HG02588 (cell line): Measurements from ENCODE around the gene NOTO.
"Not testable (repeated sequence)": the region's sequence is repeated elsewhere in the genome, so short reads cannot be mapped to it uniquely, and the experiment has no call there.

Experiments
- ATAC-seq: cut with Tn5 transposase; IDR thresholded peaks from one replicate; pipeline ENCODE4 v1.9.1; 2021; ENCODE audit warnings: mild to moderate bottlenecking, moderate library complexity; ENCODE audit not compliant: unreplicated experiment

NOTO gene

DNA sequence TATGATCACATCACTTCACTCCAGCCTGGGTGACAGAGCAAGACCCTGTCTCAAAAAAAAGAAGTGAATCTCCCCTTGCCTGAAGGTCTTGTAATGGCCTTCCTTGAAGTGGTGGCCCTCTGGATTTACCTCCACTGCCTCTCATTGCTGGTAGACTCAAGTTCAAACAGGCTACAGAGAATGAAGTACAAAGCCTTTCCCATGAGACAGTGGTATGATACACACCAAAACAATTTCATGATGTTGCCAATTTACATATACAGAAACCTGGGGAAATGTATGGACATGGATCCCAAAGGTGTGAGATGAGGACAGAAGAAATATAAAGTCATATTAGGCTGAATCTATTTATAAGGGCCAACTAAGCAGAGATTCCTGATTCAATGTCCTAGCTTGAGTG lies 4.8 kb upstream of the NOTO start:
- ATAC-seq = no peak

DNA sequence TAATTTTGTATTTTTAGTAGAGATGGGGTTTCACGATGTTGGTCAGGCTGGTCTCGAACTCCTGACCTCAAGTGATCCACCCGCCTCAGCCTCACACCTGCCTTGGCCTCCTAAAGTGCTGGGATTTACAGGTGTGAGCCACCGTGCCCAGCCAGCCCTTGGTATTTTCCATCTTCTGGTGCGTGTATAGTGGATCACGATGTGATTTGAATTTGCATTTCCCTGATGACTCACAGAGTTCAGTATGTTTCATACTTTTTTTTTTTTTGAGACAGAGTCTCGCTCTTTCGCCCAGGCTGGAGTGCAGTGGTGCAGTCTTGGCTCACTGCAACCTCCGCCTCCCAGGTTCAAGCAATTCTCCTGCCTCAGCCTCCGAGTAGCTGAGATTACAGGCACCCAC lies 2.1 kb upstream of the NOTO start:
- ATAC-seq = not testable (repeated sequence)

DNA sequence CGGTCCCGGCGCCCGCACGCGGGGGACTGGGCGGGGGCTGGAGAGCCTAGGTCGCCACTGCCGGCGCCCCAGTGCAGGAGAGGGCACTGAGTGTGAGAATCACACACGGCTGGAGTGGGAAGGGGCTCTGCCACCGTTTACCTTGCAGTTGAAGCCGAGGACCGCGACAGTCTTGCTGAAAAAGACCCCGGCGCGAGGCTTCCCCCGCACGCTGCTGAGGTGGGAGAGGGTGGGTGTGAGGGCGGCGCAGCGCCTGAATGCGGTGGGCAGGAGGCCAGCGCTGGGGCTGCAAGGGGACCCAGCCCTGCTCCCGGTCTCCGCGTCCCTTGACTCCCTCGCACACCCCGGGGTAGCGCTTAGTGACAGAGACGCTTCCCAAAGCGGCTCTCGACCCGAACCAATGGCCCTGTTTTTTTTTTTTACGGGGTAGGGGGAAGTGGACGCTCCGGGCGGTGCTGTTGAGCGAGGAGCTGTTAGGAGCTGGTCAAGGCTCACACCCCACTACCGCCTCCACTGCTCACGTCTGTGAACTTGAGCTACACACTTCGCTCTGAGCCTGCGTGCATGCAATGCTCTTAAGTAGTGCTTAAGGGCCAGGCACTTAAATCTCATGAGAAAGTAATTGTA lies 794 bp downstream of the NOTO start:
- ATAC-seq = no peak

DNA sequence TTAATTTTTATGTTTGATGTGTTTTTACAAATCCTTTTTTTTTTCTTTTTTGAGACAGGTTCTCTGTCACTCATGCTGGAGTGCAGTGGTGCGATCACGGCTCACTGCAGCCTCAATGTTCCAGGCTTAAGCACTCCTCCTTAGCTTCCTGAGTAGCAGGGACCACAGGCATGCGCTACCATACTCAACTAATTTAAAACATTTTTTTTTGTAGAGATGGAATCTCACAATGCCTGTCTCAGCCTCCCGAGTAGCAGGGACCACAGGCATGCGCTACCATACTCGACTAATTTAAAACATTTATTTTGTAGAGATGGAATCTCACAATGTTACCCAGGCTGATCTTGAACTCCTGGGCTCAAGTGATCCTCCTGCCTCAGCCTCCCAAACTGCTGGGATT lies 3.2 kb downstream of the NOTO start:
- ATAC-seq = no peak

DNA sequence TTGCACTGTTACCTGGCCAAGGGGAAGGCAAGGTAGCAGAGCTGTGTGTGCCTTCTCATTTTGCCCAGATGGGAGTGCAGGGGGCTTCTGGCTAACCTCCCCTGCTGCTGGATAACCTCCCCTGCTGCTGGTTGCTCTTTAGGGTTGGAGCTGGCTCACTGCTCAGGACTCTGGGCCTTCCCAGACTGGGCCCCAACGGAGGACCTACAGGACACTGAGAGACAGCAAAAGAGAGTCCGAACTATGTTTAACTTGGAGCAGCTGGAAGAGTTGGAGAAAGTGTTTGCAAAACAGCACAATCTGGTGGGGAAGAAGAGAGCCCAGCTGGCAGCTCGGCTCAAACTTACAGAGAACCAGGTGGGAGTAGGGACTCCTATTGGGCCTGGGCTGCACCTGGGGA lies 5.9 kb downstream of the NOTO start:
- ATAC-seq = no peak

DNA sequence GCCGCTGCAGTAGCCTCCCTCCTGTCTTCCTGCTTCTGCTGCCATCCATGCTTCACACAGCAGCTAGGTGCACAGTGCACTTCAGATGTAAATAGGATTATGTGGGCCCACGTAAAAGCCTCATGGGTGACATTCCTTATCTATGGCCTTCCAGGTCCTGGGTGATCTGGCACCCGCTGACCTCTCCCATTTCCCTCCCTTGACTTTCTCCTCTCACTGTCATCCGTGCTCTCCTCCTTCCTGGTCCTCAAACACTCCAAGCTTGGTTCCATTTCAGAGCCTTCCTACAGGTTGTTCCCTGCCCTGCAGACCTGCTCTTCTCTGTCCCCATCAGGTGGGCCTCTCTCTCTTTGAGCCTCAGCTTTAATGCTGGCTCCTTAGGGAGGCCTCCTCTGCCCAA lies 7.6 kb downstream of the NOTO start:
- ATAC-seq = no peak

DNA sequence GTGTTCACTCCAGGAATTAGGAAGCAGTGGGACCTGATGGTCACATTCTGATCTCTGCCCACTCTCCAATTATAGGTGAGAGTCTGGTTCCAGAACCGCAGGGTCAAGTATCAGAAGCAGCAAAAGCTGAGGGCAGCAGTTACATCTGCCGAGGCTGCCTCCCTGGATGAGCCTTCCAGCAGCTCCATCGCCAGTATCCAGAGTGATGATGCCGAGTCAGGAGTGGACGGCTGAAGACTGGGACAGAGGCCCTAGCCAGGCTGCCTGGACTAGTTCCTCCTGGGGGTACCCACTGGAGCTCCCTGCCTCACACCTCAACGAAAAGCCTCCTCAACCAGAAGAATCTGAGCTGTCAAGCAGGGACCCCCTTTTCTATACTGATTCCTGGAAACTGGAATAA lies 8.3 kb downstream of the NOTO start:
- no peak for ATAC-seq

DNA sequence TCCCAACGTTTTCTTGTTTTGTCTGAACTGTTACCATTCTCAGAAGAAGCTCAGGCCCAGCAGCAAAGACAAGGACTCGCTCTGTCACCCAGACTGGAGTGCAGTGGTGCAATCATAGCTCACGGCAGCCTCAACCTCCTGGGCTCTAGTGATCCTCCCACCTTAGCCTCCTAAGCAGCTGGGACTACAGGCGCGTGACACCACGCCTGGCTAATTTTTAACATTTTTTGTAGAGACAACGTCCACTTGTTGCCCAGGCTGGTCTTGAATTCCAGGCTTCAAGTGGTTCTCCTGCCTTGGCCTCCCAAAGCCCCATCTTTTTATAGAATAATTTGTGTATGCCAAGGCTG lies 9.7 kb downstream of the NOTO start:
- no peak for ATAC-seq

DNA sequence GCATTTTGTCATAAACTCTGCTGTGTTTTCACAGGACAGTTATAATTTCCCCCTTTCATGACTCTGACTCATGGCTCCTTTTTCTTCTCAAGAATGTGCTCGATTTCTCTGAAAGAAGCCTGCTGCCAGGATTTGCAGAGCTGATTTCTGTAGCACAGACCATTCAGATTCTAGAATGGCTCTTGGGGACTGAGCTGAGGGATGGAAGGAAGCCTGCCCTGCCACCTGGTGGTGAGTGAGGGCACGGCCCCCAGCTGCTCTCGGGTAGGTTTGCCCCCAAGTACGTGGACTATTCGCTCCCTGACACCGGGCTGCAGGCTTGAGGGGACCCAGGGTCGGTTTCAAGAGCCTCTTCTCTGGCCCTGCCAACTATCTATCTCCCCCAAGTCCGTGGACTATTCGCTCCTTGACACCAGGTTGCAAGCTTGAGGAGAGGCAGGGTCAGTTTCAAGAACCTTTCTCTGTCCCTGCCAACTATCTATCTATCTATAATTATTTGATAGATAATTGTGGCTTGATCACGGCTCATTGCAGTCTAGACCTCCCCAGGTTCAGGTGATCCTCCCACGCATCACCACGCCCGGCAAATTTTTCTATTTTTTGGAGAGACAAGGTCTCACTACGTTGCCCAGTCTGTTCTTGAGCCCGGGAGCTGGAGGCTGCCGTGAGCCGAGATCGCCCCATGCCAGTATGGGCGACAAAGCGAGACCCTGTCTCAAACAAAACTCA lies 10.2 kb downstream of the NOTO start:
- ATAC-seq = peak; percentile 57

DNA sequence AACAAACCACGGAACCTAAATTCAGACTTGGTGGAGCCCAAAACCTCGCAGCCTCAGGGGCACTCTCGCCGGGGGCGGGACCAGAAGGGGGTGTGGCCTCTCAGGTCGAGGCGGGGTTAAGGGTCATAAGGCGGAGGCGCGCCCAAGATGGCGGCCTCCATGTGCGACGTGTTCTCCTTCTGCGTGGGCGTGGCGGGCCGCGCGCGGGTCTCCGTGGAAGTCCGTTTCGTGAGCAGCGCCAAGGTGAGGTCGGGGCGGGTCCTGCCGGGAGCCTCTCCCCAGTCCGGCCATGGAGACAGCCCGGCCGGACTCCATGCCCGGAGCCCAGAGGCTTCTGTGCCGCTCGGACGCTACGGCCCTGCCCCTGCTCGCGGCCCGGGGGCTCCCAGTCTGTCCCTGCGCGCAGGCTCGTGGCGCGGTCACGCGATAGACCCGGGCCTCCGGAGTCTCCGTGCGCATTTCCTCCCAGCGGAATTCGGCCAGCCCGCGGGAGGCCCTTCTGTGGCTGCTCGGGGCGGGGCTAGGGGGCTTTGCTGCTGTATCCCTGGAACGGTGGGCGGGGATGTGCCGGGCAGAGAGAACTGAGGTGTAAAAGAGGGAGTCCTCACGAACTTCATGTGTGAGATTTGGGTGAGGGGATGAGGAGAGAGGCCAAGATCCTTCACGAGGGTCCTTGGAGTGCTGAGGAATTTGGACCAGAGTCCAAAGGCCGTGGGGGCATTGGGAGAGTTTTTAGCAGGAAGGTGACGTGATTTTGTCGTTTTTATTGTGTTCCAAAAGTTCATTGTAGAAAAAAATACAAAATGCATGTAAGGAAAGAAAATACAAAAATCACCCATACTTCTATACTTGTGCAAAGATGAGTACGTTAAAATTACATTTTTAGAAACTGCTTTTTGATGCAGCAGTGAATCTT lies 12.0 kb downstream of the NOTO start, which contains the start of gene SMYD5:
Gene SMYD5 (plus strand): TSS at position 126 of the 916 bp plus-strand sequence. CDS start 22 bp downstream, at position 148.
- ATAC-seq = peak; percentile 92

DNA sequence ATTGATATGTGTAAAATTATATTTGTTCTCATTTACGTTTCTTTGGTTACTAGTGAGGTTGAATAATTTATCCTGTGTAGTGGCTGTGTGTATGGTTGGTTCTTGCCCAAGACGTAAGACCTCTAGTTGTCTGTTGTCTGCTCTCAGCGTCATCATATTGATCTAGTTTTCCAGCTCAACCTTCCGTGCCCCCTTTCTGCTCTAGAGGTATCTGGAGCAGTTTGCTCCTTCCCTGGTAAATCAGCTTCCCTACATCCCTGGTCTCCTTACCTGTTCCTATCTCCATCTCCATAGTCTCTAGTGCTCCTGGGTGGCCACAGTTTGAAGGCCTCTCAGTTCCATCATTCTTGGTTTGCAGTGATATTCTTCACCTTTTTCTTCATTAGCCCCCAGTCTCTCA lies 12.9 kb downstream of the NOTO start:
- no peak for ATAC-seq

DNA sequence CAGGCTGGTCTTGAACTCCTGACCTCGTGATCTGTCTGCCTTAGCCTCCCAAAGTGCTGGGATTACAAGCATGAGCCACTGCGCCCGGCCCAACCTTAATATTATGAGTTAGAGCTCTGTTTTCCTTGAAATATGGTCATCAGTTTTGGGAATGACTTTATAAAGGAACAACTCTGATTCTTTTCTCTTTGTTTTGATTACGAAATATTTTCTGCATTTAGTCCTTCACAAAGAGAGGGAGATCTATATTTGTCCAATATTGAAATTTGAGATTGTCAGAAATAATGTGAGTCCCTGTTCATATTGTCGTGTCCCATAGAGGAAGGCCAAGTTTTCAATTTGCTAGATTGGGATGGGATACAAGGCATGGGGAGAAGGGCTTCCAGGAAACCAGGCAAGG lies 14.8 kb downstream of the NOTO start:
- ATAC-seq = no peak

DNA sequence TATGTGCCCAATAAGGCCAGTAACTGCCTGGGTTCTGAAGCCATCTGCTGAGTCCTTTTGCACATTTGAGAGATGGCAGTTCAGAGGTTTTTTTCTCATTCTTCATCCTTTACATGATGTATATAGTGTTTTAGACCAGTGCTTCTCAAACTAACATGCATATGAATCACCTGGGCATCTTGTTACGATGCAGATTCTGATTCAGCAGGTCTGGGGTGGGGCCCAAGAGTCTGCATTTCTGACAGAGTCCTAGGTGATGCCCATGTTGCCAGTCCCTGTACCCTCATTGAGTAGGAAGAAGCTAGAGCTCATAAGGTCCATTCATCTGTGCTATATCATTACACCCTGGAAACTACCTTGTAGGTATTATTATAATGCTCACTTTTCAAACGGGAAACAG lies 15.5 kb downstream of the NOTO start:
- ATAC-seq = no peak

DNA sequence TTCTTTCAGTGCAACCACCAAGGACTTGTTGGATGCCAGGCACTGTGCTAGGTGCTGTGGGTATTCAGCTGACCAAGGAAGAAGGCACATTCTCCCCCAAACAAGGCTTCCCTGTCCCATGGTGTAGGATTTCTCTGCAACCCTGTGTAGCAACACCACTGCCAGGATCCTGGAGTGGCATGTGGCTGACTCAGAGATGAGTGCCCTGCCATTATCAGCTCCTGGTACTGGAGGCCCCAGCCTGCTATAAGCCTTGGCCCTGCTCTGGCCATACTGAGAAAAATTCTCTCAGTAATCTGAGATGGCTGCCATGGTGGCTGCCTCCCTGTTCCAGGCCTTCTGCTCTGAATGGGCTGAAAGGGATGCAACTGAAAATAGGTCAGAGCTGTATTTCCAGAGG lies 15.9 kb downstream of the NOTO start:
- ATAC-seq = no peak

DNA sequence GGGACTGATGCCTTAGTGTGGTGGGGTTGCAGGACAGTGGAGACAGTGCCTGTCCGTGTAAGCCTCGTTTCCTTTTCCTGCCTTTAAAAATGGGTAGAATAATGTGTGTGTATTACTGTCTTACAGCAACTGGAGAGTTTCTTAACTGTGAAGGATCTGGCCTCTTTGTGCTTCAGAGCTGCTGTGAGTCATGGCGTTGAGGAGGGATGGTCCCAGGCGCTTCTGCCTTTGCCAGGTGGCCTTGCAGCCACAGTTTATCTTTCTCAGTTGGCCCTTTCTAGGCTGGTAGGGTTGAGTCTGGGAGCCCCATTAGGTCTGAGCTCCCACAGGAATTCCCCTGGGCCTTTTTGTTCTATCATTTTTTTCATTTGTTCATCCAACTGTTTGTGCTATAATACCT lies 21.4 kb downstream of the NOTO start:
- ATAC-seq = no peak

DNA sequence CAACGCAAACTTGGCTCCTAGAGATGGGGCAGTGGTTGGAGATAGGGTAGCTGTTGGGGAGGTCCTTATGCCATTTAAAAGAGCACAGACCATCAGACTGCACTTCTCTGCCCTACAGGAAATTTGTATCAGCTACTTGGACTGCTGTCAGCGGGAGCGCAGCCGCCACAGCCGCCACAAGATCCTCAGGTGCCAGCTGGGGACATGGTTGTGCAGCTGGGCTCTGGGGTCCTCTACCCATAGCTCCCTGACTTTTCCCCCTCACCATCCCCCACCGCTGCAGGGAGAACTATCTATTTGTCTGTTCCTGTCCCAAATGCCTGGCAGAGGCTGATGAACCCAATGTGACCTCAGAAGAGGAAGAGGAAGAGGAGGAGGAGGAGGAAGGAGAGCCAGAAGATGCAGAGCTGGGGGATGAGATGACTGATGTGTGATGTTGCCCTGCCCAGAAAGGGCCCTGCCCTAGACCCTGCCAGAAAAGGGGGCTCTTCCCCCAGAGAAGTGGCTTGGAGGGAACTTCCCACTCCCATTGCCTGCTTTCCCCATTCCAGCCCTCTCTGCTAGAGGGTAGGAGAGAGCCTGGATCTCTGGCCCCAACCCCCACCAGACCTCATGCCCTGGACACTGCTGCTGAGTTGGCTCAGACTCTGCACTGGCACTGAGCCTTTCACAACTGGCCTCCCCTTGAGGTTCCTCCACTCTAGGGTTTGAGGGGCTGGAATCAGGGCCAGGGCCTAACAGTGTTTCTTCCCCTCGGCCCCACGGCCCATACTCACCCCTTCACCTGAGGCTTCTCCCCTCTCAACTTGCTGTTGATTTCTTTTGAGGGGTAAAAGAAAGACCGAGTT lies 23.4 kb downstream of the NOTO start:
- ATAC-seq = no peak

DNA sequence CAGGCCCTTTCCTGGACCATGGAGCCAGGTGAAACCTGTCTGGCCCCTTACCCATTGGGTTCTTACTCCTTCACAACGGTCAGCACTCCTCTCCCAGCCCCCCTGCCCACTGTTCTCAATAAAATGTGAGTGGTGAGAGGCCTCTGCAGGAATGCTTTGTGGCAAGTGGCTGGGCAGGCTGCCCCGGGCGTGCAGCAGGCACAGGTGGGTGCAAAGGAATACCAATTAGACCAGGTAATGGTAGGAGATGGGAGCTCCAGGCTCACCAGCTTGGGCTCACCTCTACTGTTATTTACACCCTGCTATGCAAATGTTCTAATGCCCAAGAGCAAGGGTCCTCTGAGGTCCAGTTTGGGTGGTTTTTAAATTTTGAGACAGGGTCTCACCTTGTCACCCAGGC lies 24.7 kb downstream of the NOTO start:
- ATAC-seq = no peak

DNA sequence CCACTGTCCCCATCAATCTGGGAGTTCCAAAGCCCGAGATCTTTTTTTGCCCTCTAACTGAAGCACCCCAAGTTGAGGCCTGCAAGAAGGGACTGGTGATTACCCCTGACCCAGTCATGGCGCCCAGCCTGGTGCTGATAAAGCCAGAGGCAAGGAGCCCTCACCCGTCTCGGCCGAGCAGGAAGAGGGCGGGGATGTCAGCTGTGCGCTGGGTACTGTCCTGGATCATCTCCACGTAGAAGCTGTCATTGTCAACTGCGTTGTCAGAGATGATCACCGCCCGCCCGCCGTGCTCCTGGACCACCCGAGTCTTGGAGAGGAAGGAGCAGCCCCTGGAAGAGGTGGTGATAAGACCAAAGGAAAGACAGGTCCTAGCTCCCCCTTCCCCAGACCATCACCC lies 26.3 kb downstream of the NOTO start:
- ATAC-seq = no peak

DNA sequence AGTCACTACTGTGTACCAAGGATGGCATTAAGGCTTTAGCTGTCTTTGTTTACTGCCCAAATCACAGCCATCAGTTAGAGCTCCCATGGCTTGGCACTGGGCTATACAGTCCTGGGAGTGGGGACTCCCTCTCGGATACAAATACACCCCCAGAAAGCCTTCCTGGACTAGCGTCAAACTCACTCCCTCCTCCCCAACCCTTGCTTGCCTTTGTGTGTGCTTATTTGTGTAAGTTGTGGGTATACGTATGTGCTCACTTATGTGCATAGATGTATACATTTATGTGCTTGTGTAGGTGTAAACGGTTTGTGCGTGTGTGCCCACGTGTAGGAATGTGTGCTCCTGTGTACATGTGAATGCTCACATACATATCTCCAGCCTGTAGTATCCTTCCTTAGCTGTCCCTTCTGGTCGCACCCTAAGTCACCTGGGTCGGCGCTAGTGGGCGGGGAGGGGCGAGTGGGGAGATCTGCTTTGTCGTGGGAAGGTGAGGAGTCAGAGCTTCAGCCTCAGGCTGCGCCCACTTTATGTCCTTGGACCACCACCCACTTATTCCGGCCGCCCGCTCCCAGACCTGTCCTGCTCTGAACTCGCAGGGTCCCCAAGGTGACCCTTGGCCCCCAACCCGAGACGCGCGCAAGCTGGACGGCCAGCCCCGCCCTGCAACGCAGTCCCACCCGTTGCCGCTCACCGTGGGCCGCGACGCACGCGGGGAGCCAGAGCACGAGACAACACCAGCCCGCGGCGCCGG lies 30.2 kb downstream of the NOTO start:
- ATAC-seq = peak; percentile 3
